ENCODE data around the gene VIL1. TPM values are rescaled to one million over a fixed set of nuclear protein-coding genes. Genes with fewer than 3 reads are reported as not detected.

Gene VIL1
- total RNA-seq, 4 donors from 2014 or later = not detected

- H3K36me3 ChIP-seq = peaks cover 0 to 77% (median 0%) of the 10 kb centered on the region in 3 donors
- WGBS, 2 donors = 48 to 51% methylated on average over 3 of the region's 3 CpGs
- no peak for DNase-seq (ENCODE audit: low spot score in 2 of 2)
- no peaks in the 10 kb centered on the region for H3K27me3 ChIP-seq
- H3K4me3 ChIP-seq = no peak overlapping the region
- no peaks in the 10 kb centered on the region for H3K4me1 ChIP-seq
- TF ChIP-seq EP300 (IDR thresholded peaks at IDR 0.05) (no peak), CTCF (IDR thresholded peaks at IDR 0.05) (no peak), POLR2A (IDR thresholded peaks at IDR 0.05) (no peak)
- no peaks in the 10 kb centered on the region for H3K9me3 ChIP-seq
- no peak overlapping the region for H3K27ac ChIP-seq
These were observed 30.0 kb downstream of the VIL1 start for GRCh38 chr2:218448934-218449333.

- no peak for TF ChIP-seq POLR2A (IDR thresholded peaks at IDR 0.05)
- no peak for TF ChIP-seq CTCF (IDR thresholded peaks at IDR 0.05)
- no peak overlapping the region for H3K27ac ChIP-seq
- DNase-seq (ENCODE audit: low spot score in 2 of 2) = no peak
- H3K27me3 ChIP-seq = no peaks in the 10 kb centered on the region
- 90 to 94% methylated on average over 1 of the region's 1 CpG for WGBS, 2 donors
- no peaks in the 10 kb centered on the region for H3K9me3 ChIP-seq
- no peak overlapping the region for H3K4me3 ChIP-seq
- H3K36me3 ChIP-seq = peaks cover 0 to 77% (median 9%) of the 10 kb centered on the region in 3 donors
- H3K4me1 ChIP-seq = no peaks in the 10 kb centered on the region
These were observed 33.2 kb downstream of the VIL1 start for GRCh38 chr2:218452079-218452478.

GRCh38 chr2:218456849-218457248 is 37.9 kb downstream of the VIL1 start:
- no peak overlapping the region for H3K27ac ChIP-seq
- TF ChIP-seq POLR2A (IDR thresholded peaks at IDR 0.05) (no peak), EP300 (IDR thresholded peaks at IDR 0.05) (no peak), CTCF (IDR thresholded peaks at IDR 0.05) (no peak)
- 92 to 96% methylated on average over 3 of the region's 3 CpGs for WGBS, 2 donors
- no peaks in the 10 kb centered on the region for H3K9me3 ChIP-seq
- H3K36me3 ChIP-seq = peaks cover 0 to 82% (median 9%) of the 10 kb centered on the region in 3 donors
- H3K4me1 ChIP-seq = no peaks in the 10 kb centered on the region
- no peaks in the 10 kb centered on the region for H3K27me3 ChIP-seq
- H3K4me3 ChIP-seq = no peak overlapping the region
- DNase-seq (ENCODE audit: low spot score in 2 of 2) = no peak

GRCh38 chr2:218458598-218458997 is 39.7 kb downstream of the VIL1 start:
- DNase-seq (ENCODE audit: low spot score in 2 of 2) = no peak
- Histone ChIP-seq H3K9me3 (no peaks in the 10 kb centered on the region), H3K27ac (no peak overlapping the region), H3K4me1 (no peaks in the 10 kb centered on the region), H3K27me3 (no peaks in the 10 kb centered on the region), H3K36me3 (peaks cover 0 to 83% (median 9%) of the 10 kb centered on the region in 3 donors), H3K4me3 (no peak overlapping the region)
- 72 to 84% methylated on average over 1 of the region's 1 CpG for WGBS, 2 donors
- TF ChIP-seq EP300 (IDR thresholded peaks at IDR 0.05) (no peak), CTCF (IDR thresholded peaks at IDR 0.05) (no peak), POLR2A (IDR thresholded peaks at IDR 0.05) (no peak)

- 24 to 33% methylated on average over 3 of the region's 3 CpGs for WGBS, 2 donors
- Histone ChIP-seq H3K4me3 (no peak overlapping the region), H3K27ac (peak overlapping the region in 1 of 4 donors; percentile 30), H3K27me3 (no peaks in the 10 kb centered on the region), H3K36me3 (peaks cover 0 to 50% (median 0%) of the 10 kb centered on the region in 3 donors), H3K9me3 (no peaks in the 10 kb centered on the region), H3K4me1 (peaks cover 0 to 8% (median 0%) of the 10 kb centered on the region in 4 donors)
- no peak for TF ChIP-seq POLR2A (IDR thresholded peaks at IDR 0.05)
- TF ChIP-seq EP300 (IDR thresholded peaks at IDR 0.05) = no peak
- TF ChIP-seq CTCF (IDR thresholded peaks at IDR 0.05) = peak; percentile 30 to 64 (median 47)
- no peak for DNase-seq (ENCODE audit: low spot score in 2 of 2)
These were observed 47.2 kb downstream of the VIL1 start for GRCh38 chr2:218465987-218466633.

All from tibial nerve (tissue), 4 donors.